PC-3 (cell line): ENCODE data around the gene MPPED1. TPM values are rescaled to one million over a fixed set of nuclear protein-coding genes. Genes with fewer than 3 reads are reported as not detected.

Experiments used
- ATAC-seq: fragments of 200-7000 bp; cut with Tn5 transposase; 2 replicates; pipeline ENCODE4 v1.9.1; 2020; ENCODE audit warnings: mild to moderate bottlenecking, moderate library complexity
- BruUV-seq: library from RNA; stranded (reverse); fragments of 400-500 nt; replicated peaks from 2 replicates; lab custom pipeline; 2021; lab: Mats Ljungman, UMichigan
- CTCF ChIA-PET: fragments of 300-600 bp; sonication (Branson Sonifier 250); formaldehyde crosslinking; loops from one replicate; lab custom pipeline; 2022; ENCODE audit warnings: antibody characterized with exemption; lab: Charles Lee
- POLR2A ChIA-PET: fragments of 300-600 bp; sonication (Branson Sonifier 250); formaldehyde crosslinking; loops from one replicate; lab custom pipeline; 2022; ENCODE audit warnings: antibody characterized with exemption; ENCODE audit not compliant: unreplicated experiment; lab: Charles Lee
- DNase-seq: peaks from one replicate; pipeline ENCODE4 v3.0.0-alpha.2; 2015
- H2AFZ ChIP-seq: fragments of 300-600 bp; sonication (generic); 2 replicates; pipeline ENCODE4 v1.6.0; 2016; ENCODE audit warnings: antibody characterized with exemption, low read length
- H3F3A ChIP-seq: fragments of 300-600 bp; sonication (generic); one replicate; pipeline ENCODE4 v1.6.0; 2017; ENCODE audit warnings: antibody characterized with exemption, low read length, control low read depth, mild to moderate bottlenecking; ENCODE audit not compliant: unreplicated experiment
- H3K27ac ChIP-seq: fragments of 300-600 bp; sonication (generic); 2 replicates; pipeline ENCODE4 v1.5.1; 2016; ENCODE audit warnings: mild to moderate bottlenecking, low read length
- H3K27me3 ChIP-seq: fragments of 300-600 bp; sonication (generic); 2 replicates; pipeline ENCODE4 v1.6.1; 2016; ENCODE audit warnings: low read length, mixed read lengths
- H3K36me3 ChIP-seq: fragments of 300-600 bp; sonication (generic); 2 replicates; pipeline ENCODE4 v1.6.1; 2016; ENCODE audit warnings: low read depth, mixed run types, low read length, mixed read lengths
- H3K4me1 ChIP-seq: fragments of 300-600 bp; sonication (generic); 2 replicates; pipeline ENCODE4 v1.5.1; 2016; ENCODE audit warnings: low read length; ENCODE audit not compliant: insufficient read depth
- H3K4me2 ChIP-seq: fragments of 300-600 bp; sonication (generic); 2 replicates; pipeline ENCODE4 v1.6.0; 2016; ENCODE audit warnings: low read length
- H3K4me3 ChIP-seq: fragments of 300-600 bp; sonication (generic); 2 replicates; pipeline ENCODE4 v1.5.1; 2016; ENCODE audit warnings: mild to moderate bottlenecking, low read length, mixed read lengths
- H3K79me2 ChIP-seq: fragments of 300-600 bp; sonication (generic); 2 replicates; pipeline ENCODE4 v1.6.1; 2017; ENCODE audit warnings: low read length, mixed read lengths
- H3K9ac ChIP-seq: fragments of 300-600 bp; sonication (generic); 2 replicates; pipeline ENCODE4 v1.6.0; 2016; ENCODE audit warnings: mild to moderate bottlenecking, low read length
- H3K9me2 ChIP-seq: fragments of 300-600 bp; sonication (generic); replicated peaks from 2 replicates; pipeline ENCODE4 v1.6.1; 2016; ENCODE audit warnings: mixed run types, low read length, mixed read lengths
- H3K9me3 ChIP-seq: fragments of 300-600 bp; sonication (generic); 2 replicates; pipeline ENCODE4 v1.6.1; 2016; ENCODE audit warnings: low read length, mixed read lengths
- H4K20me1 ChIP-seq: fragments of 300-600 bp; sonication (generic); 2 replicates; pipeline ENCODE4 v1.6.1; 2016; ENCODE audit warnings: low read length, mixed read lengths
- EZH2 ChIP-seq: fragments of 300-600 bp; sonication (generic); IDR thresholded peaks from one replicate; pipeline ENCODE4 v1.6.1; 2017; ENCODE audit warnings: antibody characterized with exemption, mild to moderate bottlenecking, low read length; ENCODE audit not compliant: unreplicated experiment
- EZH2phosphoT487 ChIP-seq: fragments of 300-600 bp; sonication (generic); IDR thresholded peaks from 2 replicates; pipeline ENCODE4 v1.6.1; 2018; ENCODE audit warnings: mild to moderate bottlenecking, antibody characterized with exemption, low read length, borderline replicate concordance
- intact Hi-C: fragments of 100-400 bp; cut with micrococcal nuclease; formaldehyde crosslinking; loops from 2 replicates; pipeline ENCODE4 v1.9.0; 2023
- total RNA-seq: library from RNA; depleted of rRNA; stranded (reverse); fragments of >200 nt; gene quantifications from 2 replicates; pipeline ENCODE4 v1.2.3, GENCODE V29; 2014
- TF ChIP-seq, protein P1 (sequence below): fragments of 300-600 bp; sonication (generic); conservative IDR thresholded peaks from 2 replicates; pipeline ENCODE4 v1.5.1; 2017; ENCODE audit warnings: antibody characterized with exemption, low read depth, mild to moderate bottlenecking, low read length

MPPED1 gene
- total RNA-seq, 1 experiment from 2014 or later: not detected

DNA sequence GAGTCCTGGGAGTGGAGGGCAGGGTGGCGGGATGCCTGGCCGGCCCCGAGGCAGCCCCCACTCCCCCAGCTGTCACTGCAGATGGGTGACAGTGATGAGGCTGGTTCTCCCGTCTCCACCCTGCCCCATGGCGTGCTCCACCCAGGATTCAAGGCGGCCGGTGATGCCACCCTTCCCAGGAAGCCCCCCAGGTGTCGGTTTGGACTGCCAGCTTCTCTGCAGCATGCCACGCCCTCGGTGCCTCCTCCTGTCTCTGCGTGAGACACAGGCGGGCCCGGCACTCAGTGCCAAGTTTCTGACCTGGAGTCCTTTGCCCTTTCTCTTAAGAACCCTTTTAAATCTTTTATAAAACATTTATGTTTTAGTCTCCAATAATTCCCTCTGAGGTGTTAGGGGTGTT is 71.5 kb downstream of the MPPED1 start:
- ATAC-seq (no peak), DNase-seq (no peak)
- TF ChIP-seq, protein P1, sequence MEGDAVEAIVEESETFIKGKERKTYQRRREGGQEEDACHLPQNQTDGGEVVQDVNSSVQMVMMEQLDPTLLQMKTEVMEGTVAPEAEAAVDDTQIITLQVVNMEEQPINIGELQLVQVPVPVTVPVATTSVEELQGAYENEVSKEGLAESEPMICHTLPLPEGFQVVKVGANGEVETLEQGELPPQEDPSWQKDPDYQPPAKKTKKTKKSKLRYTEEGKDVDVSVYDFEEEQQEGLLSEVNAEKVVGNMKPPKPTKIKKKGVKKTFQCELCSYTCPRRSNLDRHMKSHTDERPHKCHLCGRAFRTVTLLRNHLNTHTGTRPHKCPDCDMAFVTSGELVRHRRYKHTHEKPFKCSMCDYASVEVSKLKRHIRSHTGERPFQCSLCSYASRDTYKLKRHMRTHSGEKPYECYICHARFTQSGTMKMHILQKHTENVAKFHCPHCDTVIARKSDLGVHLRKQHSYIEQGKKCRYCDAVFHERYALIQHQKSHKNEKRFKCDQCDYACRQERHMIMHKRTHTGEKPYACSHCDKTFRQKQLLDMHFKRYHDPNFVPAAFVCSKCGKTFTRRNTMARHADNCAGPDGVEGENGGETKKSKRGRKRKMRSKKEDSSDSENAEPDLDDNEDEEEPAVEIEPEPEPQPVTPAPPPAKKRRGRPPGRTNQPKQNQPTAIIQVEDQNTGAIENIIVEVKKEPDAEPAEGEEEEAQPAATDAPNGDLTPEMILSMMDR: no peak
- TF ChIP-seq EZH2 (no peak), EZH2phosphoT487 (no peak)
- POLR2A ChIA-PET: no interaction called here
- no TSS peak for BruUV-seq
- Histone ChIP-seq H3K4me3 (no peak overlapping the region), H3K27ac (no peak overlapping the region), H3K4me2 (no peak overlapping the region), H2AFZ (no peak overlapping the region), H3K9me3 (no peaks in the 10 kb centered on the region), H4K20me1 (no peaks in the 10 kb centered on the region), H3K9me2 (no peaks in the 10 kb centered on the region), H3K79me2 (no peaks in the 10 kb centered on the region), H3F3A (no peaks in the 10 kb centered on the region), H3K27me3 (no peaks in the 10 kb centered on the region), H3K4me1 (no peaks in the 10 kb centered on the region), H3K9ac (no peak overlapping the region), H3K36me3 (no peaks in the 10 kb centered on the region)
- CTCF ChIA-PET: no interaction called here
- intact Hi-C loops: no loop called here

DNA sequence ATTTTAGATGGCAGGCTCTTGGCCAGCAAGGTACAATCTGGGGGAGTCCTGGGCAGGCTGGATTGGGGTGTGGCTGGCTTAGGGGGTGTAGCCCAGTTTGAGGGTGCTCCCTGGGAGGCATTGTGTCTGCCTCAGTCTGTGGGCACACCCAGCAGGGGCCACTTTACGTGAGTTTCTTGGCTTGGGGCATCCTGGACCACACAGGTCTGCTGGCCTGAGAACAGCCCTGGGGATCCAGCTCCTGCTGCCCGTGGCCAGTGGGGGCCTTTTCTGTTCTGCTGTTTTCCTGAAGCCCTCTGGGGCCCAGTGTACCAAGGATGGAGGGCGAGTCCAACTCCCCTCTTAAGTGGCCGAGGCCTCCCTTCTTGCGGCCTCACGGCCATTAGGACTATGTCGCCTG is 71.9 kb downstream of the MPPED1 start:
- Histone ChIP-seq H3F3A (no peaks in the 10 kb centered on the region), H3K4me2 (no peak overlapping the region), H3K4me3 (no peak overlapping the region), H3K27ac (no peak overlapping the region), H3K36me3 (no peaks in the 10 kb centered on the region), H3K27me3 (no peaks in the 10 kb centered on the region), H4K20me1 (no peaks in the 10 kb centered on the region), H3K9ac (no peak overlapping the region), H2AFZ (no peak overlapping the region), H3K9me3 (no peaks in the 10 kb centered on the region), H3K9me2 (no peaks in the 10 kb centered on the region), H3K4me1 (no peaks in the 10 kb centered on the region), H3K79me2 (no peaks in the 10 kb centered on the region)
- BruUV-seq: no TSS peak
- ATAC-seq (no peak), DNase-seq (no peak)
- ChIA-PET CTCF (interaction anchor here (0.6 kb wide), 1 partner anchor 339 kb away, joined by 3 read pairs; no protein-coding TSS in a partner anchor), POLR2A (no interaction called here)
- no peak for TF ChIP-seq EZH2phosphoT487
- TF ChIP-seq, protein P1: no peak
- no peak for TF ChIP-seq EZH2
- intact Hi-C loops: no loop called here

DNA sequence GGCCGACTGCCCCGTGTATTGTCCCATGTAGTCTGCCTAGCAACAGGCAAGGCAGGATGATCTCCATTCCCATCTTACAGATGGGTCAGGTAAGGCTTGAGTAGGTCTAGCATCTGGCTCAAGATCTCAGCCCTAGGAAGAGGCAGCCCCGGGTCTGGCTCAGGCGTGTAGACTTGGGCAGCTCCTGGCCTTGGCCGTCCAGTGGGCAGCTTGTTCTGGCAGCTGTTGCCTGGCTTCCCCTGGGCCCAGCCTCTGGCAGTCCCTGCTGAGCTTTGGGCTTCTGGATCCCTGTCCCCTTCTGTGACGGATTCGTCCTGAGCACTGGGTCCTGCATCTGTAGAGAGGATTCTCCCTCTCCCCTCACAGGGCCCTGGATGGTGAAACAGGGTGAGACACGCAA is 72.4 kb downstream of the MPPED1 start:
- intact Hi-C loops: no loop called here

More for the DNA sequence above, 72.4 kb downstream of the MPPED1 start:
- ATAC-seq (no peak), DNase-seq (no peak)
- Histone ChIP-seq H3K79me2 (no peaks in the 10 kb centered on the region), H3K36me3 (no peaks in the 10 kb centered on the region), H3F3A (no peaks in the 10 kb centered on the region), H4K20me1 (no peaks in the 10 kb centered on the region), H3K4me1 (no peaks in the 10 kb centered on the region), H2AFZ (no peak overlapping the region), H3K9me2 (no peaks in the 10 kb centered on the region), H3K27ac (no peak overlapping the region), H3K4me2 (no peak overlapping the region), H3K9me3 (no peaks in the 10 kb centered on the region), H3K4me3 (no peak overlapping the region), H3K27me3 (no peaks in the 10 kb centered on the region), H3K9ac (no peak overlapping the region)
- BruUV-seq: no TSS peak
- ChIA-PET POLR2A (no interaction called here), CTCF (interaction anchor here (0.6 kb wide), 1 partner anchor 339 kb away, joined by 3 read pairs; no protein-coding TSS in a partner anchor)
- TF ChIP-seq, protein P1: no peak
- TF ChIP-seq EZH2: no peak
- no peak for TF ChIP-seq EZH2phosphoT487
